GM21723 (cell line): Measurements from ENCODE around the gene CRACR2A.

Experiments used
- ATAC-seq: cut with Tn5 transposase; IDR thresholded peaks from one replicate; pipeline ENCODE4 v1.9.1; 2021; ENCODE audit warnings: mild to moderate bottlenecking, moderate library complexity; ENCODE audit not compliant: unreplicated experiment

Gene CRACR2A

GRCh38 chr12:3658327-3659163, 94.4 kb downstream of the CRACR2A start:
- no peak for ATAC-seq

GRCh38 chr12:3656946-3657622, 95.8 kb downstream of the CRACR2A start:
- ATAC-seq: no peak

DNA sequence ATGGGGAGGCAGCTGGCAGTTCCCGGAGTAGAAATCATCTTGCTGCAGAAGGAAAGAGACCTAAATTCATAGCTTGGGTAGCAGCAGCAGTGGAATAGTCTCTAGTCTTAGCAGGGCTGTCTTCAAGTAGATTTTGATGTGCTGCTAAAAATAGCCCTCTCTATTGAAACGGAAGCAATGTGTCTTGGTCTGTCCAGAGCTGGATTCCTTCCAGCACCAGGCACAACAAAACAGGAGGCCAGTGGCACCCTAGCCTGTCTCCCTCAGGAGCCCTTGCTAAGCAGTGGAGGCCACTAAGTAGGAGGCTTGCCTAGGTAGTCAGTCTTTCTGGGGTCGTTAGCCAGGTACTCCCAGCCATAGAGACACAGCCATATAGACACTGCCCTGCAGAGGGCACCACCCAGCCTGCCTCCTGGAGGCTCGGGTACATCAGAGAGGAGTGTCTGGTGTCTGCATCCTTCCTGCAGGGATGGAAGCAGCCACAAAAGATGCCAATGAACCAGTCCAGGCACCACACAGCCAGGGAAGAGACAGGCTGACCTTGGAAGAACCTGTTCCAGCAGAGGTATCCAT, 97.5 kb downstream of the CRACR2A start:
- no peak for ATAC-seq

GRCh38 chr12:3651585-3652424, 101.1 kb downstream of the CRACR2A start:
- ATAC-seq: no peak

DNA sequence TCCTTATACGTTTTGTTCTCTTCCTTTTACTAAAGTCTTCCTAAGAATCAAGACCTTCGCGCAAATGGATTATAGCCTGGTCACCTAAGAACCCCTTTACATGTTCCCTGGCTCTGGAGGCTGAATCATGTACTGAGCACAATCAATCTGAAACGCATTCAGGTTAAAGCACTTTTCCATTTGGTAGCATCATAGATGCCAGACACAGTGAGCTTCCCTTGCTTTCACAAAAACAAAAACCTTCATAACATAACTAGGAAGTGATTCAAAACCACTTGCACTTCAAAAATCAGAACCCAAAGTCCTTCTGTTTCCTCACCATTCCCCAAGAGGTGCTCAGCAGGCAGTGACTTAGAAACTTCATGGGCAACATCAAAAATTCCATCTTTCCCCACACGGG, 105.4 kb downstream of the CRACR2A start:
- no peak for ATAC-seq

- no peak for ATAC-seq
These were observed 106.2 kb downstream of the CRACR2A start for GRCh38 chr12:3646561-3647241.

GRCh38 chr12:3645091-3645490, 107.8 kb downstream of the CRACR2A start:
- ATAC-seq: no peak

DNA sequence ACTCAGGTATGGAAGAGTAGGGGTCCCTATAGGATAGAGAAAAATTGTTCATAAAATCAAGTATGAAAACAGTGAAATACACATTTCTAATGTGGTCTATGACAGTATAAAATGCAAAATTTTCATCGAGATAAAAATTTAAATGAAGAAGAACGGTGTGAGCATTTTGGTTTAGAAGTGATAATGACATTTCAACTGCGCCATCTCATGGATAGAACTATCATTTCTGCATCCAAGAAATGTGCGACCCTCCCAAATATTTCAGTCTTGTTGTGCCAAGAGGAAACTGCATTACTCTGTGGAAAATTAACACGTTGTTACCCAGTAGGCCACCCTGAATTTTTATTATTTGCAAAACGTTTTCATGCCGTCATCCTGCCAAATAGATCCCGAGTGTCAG, 108.8 kb downstream of the CRACR2A start:
- ATAC-seq: no peak

GRCh38 chr12:3641428-3642018, 111.4 kb downstream of the CRACR2A start:
- ATAC-seq: no peak

- no peak for ATAC-seq
These were observed 116.6 kb downstream of the CRACR2A start for GRCh38 chr12:3636328-3636727.

GRCh38 chr12:3634348-3634747, 118.6 kb downstream of the CRACR2A start:
- ATAC-seq: no peak

GRCh38 chr12:3633396-3633795, 119.5 kb downstream of the CRACR2A start:
- ATAC-seq: no peak

GRCh38 chr12:3632754-3633153, 120.2 kb downstream of the CRACR2A start:
- no peak for ATAC-seq

DNA sequence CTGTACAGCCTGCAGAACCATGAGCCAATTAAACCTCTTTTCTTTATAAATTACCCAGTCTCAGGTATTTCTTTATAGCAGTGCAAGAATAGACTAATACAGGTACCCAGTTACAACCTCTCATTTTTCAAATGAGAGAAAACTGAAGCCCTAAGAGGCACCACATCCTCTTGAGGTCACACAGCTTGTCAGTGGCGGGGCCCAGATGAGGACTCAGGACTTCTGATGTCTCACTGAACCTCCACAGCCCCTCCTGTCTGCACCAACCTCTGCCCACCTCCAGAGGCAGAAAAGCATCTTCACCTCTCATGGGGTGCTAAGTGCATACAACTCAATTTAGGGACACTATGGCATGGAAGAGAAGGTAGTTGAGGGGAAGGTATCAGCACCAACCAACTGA, 120.7 kb downstream of the CRACR2A start:
- ATAC-seq: no peak

- no peak for ATAC-seq
These were observed 121.2 kb downstream of the CRACR2A start for GRCh38 chr12:3631759-3632158.

DNA sequence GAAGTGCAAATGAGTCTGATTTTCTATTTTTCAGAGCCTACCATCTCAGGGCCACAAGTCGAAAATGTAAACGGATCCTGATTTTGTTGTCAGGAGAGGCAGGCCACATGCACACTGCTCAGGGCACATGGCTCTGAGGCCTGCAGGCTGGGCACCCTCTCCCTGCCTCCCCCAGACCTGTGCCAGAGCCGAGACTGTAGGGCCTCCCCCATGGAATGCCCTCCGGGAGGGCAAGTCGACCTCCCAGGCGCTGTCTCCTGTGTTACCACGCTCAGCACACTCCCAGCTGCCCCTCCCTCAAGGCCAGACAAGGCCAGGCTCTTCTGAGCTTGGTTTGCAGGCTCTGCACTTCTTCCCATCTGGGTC, 121.7 kb downstream of the CRACR2A start:
- no peak for ATAC-seq

DNA sequence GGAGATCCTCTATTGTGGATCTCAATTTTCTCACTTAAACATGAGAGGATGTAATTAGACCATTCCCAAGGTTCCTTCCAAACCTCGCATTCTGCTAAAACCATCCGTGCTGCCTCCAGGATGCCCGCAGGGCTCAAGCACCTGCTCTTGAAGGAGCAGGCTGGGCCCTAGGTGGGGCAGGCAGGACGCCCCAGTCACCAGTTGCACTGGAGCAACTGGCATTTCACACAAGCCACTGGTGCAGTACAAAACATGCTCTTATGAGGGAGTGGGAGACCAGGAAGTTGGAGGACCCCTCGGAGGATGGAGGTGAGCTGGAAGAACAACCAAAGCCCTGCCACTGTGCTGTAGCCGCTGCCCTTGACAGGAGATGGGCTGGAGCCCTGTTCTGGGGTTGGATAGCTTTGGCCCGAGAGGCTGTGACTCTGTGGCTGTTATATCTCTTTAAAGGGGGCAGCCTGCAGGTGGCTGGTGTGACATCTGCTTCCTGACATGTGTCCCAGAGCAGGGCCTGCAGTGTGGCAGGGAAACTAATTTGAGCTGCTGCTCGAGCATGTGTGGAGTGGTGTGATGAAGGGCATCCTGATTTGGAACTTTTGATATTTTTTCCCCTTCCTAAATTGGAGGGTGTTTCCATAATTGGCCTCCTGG, 122.2 kb downstream of the CRACR2A start:
- ATAC-seq: no peak

GRCh38 chr12:3630111-3630510, 122.8 kb downstream of the CRACR2A start:
- ATAC-seq: no peak

- ATAC-seq: no peak
These were observed 123.7 kb downstream of the CRACR2A start for GRCh38 chr12:3629057-3629830.
